PC-3 (cell line): ENCODE measurements around the gene HTR3B. TPM values are rescaled to one million over a fixed set of nuclear protein-coding genes. Genes with fewer than 3 reads are reported as not detected.

Source experiments
- ATAC-seq: fragments of 200-7000 bp; cut with Tn5 transposase; 2 replicates; pipeline ENCODE4 v1.9.1; 2020; ENCODE audit warnings: mild to moderate bottlenecking, moderate library complexity
- BruUV-seq: library from RNA; stranded (reverse); fragments of 400-500 nt; replicated peaks from 2 replicates; lab custom pipeline; 2021; lab: Mats Ljungman, UMichigan
- CTCF ChIA-PET: fragments of 300-600 bp; sonication (Branson Sonifier 250); formaldehyde crosslinking; loops from one replicate; lab custom pipeline; 2022; ENCODE audit warnings: antibody characterized with exemption; lab: Charles Lee
- POLR2A ChIA-PET: fragments of 300-600 bp; sonication (Branson Sonifier 250); formaldehyde crosslinking; loops from one replicate; lab custom pipeline; 2022; ENCODE audit warnings: antibody characterized with exemption; ENCODE audit not compliant: unreplicated experiment; lab: Charles Lee
- DNase-seq: peaks from one replicate; pipeline ENCODE4 v3.0.0-alpha.2; 2015
- H2AFZ ChIP-seq: fragments of 300-600 bp; sonication (generic); 2 replicates; pipeline ENCODE4 v1.6.0; 2016; ENCODE audit warnings: antibody characterized with exemption, low read length
- H3F3A ChIP-seq: fragments of 300-600 bp; sonication (generic); one replicate; pipeline ENCODE4 v1.6.0; 2017; ENCODE audit warnings: antibody characterized with exemption, low read length, control low read depth, mild to moderate bottlenecking; ENCODE audit not compliant: unreplicated experiment
- H3K27ac ChIP-seq: fragments of 300-600 bp; sonication (generic); 2 replicates; pipeline ENCODE4 v1.5.1; 2016; ENCODE audit warnings: mild to moderate bottlenecking, low read length
- H3K27me3 ChIP-seq: fragments of 300-600 bp; sonication (generic); 2 replicates; pipeline ENCODE4 v1.6.1; 2016; ENCODE audit warnings: low read length, mixed read lengths
- H3K36me3 ChIP-seq: fragments of 300-600 bp; sonication (generic); 2 replicates; pipeline ENCODE4 v1.6.1; 2016; ENCODE audit warnings: low read depth, mixed run types, low read length, mixed read lengths
- H3K4me1 ChIP-seq: fragments of 300-600 bp; sonication (generic); 2 replicates; pipeline ENCODE4 v1.5.1; 2016; ENCODE audit warnings: low read length; ENCODE audit not compliant: insufficient read depth
- H3K4me2 ChIP-seq: fragments of 300-600 bp; sonication (generic); 2 replicates; pipeline ENCODE4 v1.6.0; 2016; ENCODE audit warnings: low read length
- H3K4me3 ChIP-seq: fragments of 300-600 bp; sonication (generic); 2 replicates; pipeline ENCODE4 v1.5.1; 2016; ENCODE audit warnings: mild to moderate bottlenecking, low read length, mixed read lengths
- H3K79me2 ChIP-seq: fragments of 300-600 bp; sonication (generic); 2 replicates; pipeline ENCODE4 v1.6.1; 2017; ENCODE audit warnings: low read length, mixed read lengths
- H3K9ac ChIP-seq: fragments of 300-600 bp; sonication (generic); 2 replicates; pipeline ENCODE4 v1.6.0; 2016; ENCODE audit warnings: mild to moderate bottlenecking, low read length
- H3K9me2 ChIP-seq: fragments of 300-600 bp; sonication (generic); replicated peaks from 2 replicates; pipeline ENCODE4 v1.6.1; 2016; ENCODE audit warnings: mixed run types, low read length, mixed read lengths
- H3K9me3 ChIP-seq: fragments of 300-600 bp; sonication (generic); 2 replicates; pipeline ENCODE4 v1.6.1; 2016; ENCODE audit warnings: low read length, mixed read lengths
- H4K20me1 ChIP-seq: fragments of 300-600 bp; sonication (generic); 2 replicates; pipeline ENCODE4 v1.6.1; 2016; ENCODE audit warnings: low read length, mixed read lengths
- CTCF ChIP-seq: fragments of 300-600 bp; sonication (generic); conservative IDR thresholded peaks from 2 replicates; pipeline ENCODE4 v1.5.1; 2017; ENCODE audit warnings: antibody characterized with exemption, low read depth, mild to moderate bottlenecking, low read length
- EZH2 ChIP-seq: fragments of 300-600 bp; sonication (generic); IDR thresholded peaks from one replicate; pipeline ENCODE4 v1.6.1; 2017; ENCODE audit warnings: antibody characterized with exemption, mild to moderate bottlenecking, low read length; ENCODE audit not compliant: unreplicated experiment
- EZH2phosphoT487 ChIP-seq: fragments of 300-600 bp; sonication (generic); IDR thresholded peaks from 2 replicates; pipeline ENCODE4 v1.6.1; 2018; ENCODE audit warnings: mild to moderate bottlenecking, antibody characterized with exemption, low read length, borderline replicate concordance
- intact Hi-C: fragments of 100-400 bp; cut with micrococcal nuclease; formaldehyde crosslinking; loops from 2 replicates; pipeline ENCODE4 v1.9.0; 2023
- total RNA-seq: library from RNA; depleted of rRNA; stranded (reverse); fragments of >200 nt; gene quantifications from 2 replicates; pipeline ENCODE4 v1.2.3, GENCODE V29; 2014

Gene HTR3B
- total RNA-seq, 1 experiment from 2014 or later: not detected

- no peaks in the 10 kb centered on the region for H3K9me3 ChIP-seq
- ATAC-seq: no peak
- no peaks in the 10 kb centered on the region for H3K36me3 ChIP-seq
- ChIA-PET CTCF (interaction anchor here (0.6 kb wide), 1 partner anchor 644 kb away, joined by 7 read pairs; no protein-coding TSS in a partner anchor), POLR2A (no interaction called here)
- no peaks in the 10 kb centered on the region for H3K9me2 ChIP-seq
- peaks cover 46% of the 10 kb centered on the region for H3K27me3 ChIP-seq
- no peak for TF ChIP-seq CTCF
- TF ChIP-seq EZH2: no peak
- no peak for TF ChIP-seq EZH2phosphoT487
- no peak overlapping the region for H2AFZ ChIP-seq
- no peaks in the 10 kb centered on the region for H3F3A ChIP-seq
- H3K4me3 ChIP-seq: no peak overlapping the region
- intact Hi-C loops: no loop called here
- no peaks in the 10 kb centered on the region for H4K20me1 ChIP-seq
- no peak overlapping the region for H3K9ac ChIP-seq
- no TSS peak for BruUV-seq
- no peak overlapping the region for H3K27ac ChIP-seq
- no peaks in the 10 kb centered on the region for H3K79me2 ChIP-seq
- H3K4me1 ChIP-seq: peaks cover 6% of the 10 kb centered on the region; the same call in 1 of the 2 replicates
- DNase-seq: no peak
- no peak overlapping the region for H3K4me2 ChIP-seq
These were observed 3.5 kb upstream of the HTR3B start for GRCh38 chr11:113901141-113901540.

GRCh38 chr11:113906038-113906437 lies 1.4 kb downstream of the HTR3B start:
- BruUV-seq: no TSS peak
- Histone ChIP-seq H3K79me2 (no peaks in the 10 kb centered on the region), H3K4me2 (peak overlapping the region; percentile 19; the same call in 1 of the 2 replicates), H3K9me2 (no peaks in the 10 kb centered on the region), H3K9ac (no peak overlapping the region), H3K9me3 (no peaks in the 10 kb centered on the region), H3K27me3 (peaks cover 58% of the 10 kb centered on the region), H3F3A (no peaks in the 10 kb centered on the region), H3K4me1 (peaks cover 13% of the 10 kb centered on the region; the same call in 1 of the 2 replicates), H3K4me3 (no peak overlapping the region), H2AFZ (no peak overlapping the region), H3K36me3 (no peaks in the 10 kb centered on the region), H3K27ac (no peak overlapping the region), H4K20me1 (no peaks in the 10 kb centered on the region)
- POLR2A ChIA-PET: interaction anchor here (0.6 kb wide), 1 partner anchor 335 kb away, joined by 3 read pairs; no protein-coding TSS in a partner anchor
- peak; percentile 97 for ATAC-seq
- peak; percentile 93 for DNase-seq
- CTCF ChIA-PET: interaction anchor here (1.1 to 1.2 kb wide), 2 partner anchors 10 to 356 kb away, joined by 3 to 5 read pairs; no protein-coding TSS in a partner anchor
- peak; percentile 73 for TF ChIP-seq CTCF
- TF ChIP-seq EZH2: no peak
- TF ChIP-seq EZH2phosphoT487: no peak
- intact Hi-C loops: no loop called here

GRCh38 chr11:113906516-113906915 lies 1.9 kb downstream of the HTR3B start:
- Histone ChIP-seq H3K36me3 (no peaks in the 10 kb centered on the region), H3K79me2 (no peaks in the 10 kb centered on the region), H3K27ac (no peak overlapping the region), H3K4me1 (peaks cover 13% of the 10 kb centered on the region; the same call in 1 of the 2 replicates), H3K9ac (no peak overlapping the region), H3K9me2 (no peaks in the 10 kb centered on the region), H3K9me3 (no peaks in the 10 kb centered on the region), H3F3A (no peaks in the 10 kb centered on the region), H2AFZ (no peak overlapping the region), H3K27me3 (peaks cover 55% of the 10 kb centered on the region), H3K4me3 (no peak overlapping the region), H4K20me1 (no peaks in the 10 kb centered on the region), H3K4me2 (peak overlapping the region; percentile 13; the same call in 1 of the 2 replicates)
- ATAC-seq (peak; percentile 36), DNase-seq (no peak)
- ChIA-PET CTCF (interaction anchor here (1.1 to 1.2 kb wide), 2 partner anchors 10 to 355 kb away, joined by 3 to 5 read pairs; no protein-coding TSS in a partner anchor), POLR2A (no interaction called here)
- intact Hi-C loops: no loop called here
- TF ChIP-seq CTCF: no peak
- no peak for TF ChIP-seq EZH2phosphoT487
- TF ChIP-seq EZH2: no peak
- no TSS peak for BruUV-seq
